Caco-2 (cell line): ENCODE data around the gene KLHL40. TPM values are rescaled to one million over a fixed set of nuclear protein-coding genes. Genes with fewer than 3 reads are reported as not detected.

Experiments
- BruUV-seq: library from RNA; stranded (reverse); fragments of 400-500 nt; replicated peaks from 2 replicates; lab custom pipeline; 2021; lab: Mats Ljungman, UMichigan
- CTCF ChIA-PET: fragments of 300-600 bp; sonication (Branson Sonifier 250); formaldehyde crosslinking; loops from one replicate; lab custom pipeline; 2022; ENCODE audit warnings: antibody characterized with exemption; lab: Charles Lee
- POLR2A ChIA-PET: fragments of 300-600 bp; sonication (Branson Sonifier 250); formaldehyde crosslinking; loops from one replicate; lab custom pipeline; 2022; ENCODE audit warnings: antibody characterized with exemption; lab: Charles Lee
- DNase-seq, 2 experiments: peaks; one replicate each; pipeline versions ENCODE4 v3.0.0 to v3.0.0-alpha.2; 2020 to 2022
- H3K27me3 ChIP-seq: replicated peaks from 2 replicates; pipeline ENCODE4 v1.6.0; 2011; ENCODE audit warnings: low read length; ENCODE audit not compliant: control insufficient read depth, insufficient read depth
- H3K36me3 ChIP-seq: 2 replicates; pipeline ENCODE4 v1.5.1; 2011; ENCODE audit warnings: low read length; ENCODE audit not compliant: control insufficient read depth, insufficient read depth
- H3K4me1 ChIP-seq: fragments of 250-450 bp; sonication (Bioruptor Pico); 2 replicates; pipeline ENCODE4 v1.5.1; 2020; ENCODE audit warnings: mild to moderate bottlenecking
- H3K4me3 ChIP-seq: 2 replicates; pipeline ENCODE4 v1.5.1; 2011; ENCODE audit warnings: low read depth, mild to moderate bottlenecking, control low read depth, low read length
- H3K9me3 ChIP-seq: fragments of 250-450 bp; sonication (Bioruptor Pico); 2 replicates; pipeline ENCODE4 v1.5.1; 2020; ENCODE audit warnings: mild to moderate bottlenecking, moderate library complexity
- H3K27ac Mint-ChIP-seq: one replicate; pipeline ENCODE4 v1.8.0; 2022; ENCODE audit warnings: mixed read lengths; ENCODE audit not compliant: unreplicated experiment
- H3K27me3 Mint-ChIP-seq: one replicate; pipeline ENCODE4 v1.8.0; 2022; ENCODE audit warnings: mixed read lengths; ENCODE audit not compliant: insufficient read depth, unreplicated experiment
- H3K36me3 Mint-ChIP-seq: one replicate; pipeline ENCODE4 v1.8.0; 2022; ENCODE audit warnings: mild to moderate bottlenecking, mixed read lengths; ENCODE audit not compliant: insufficient read depth, unreplicated experiment
- H3K4me1 Mint-ChIP-seq: one replicate; pipeline ENCODE4 v1.8.0; 2022; ENCODE audit warnings: low read depth, mixed read lengths; ENCODE audit not compliant: unreplicated experiment
- H3K4me3 Mint-ChIP-seq: one replicate; pipeline ENCODE4 v1.8.0; 2022; ENCODE audit warnings: mild to moderate bottlenecking, moderate library complexity, mixed read lengths; ENCODE audit not compliant: unreplicated experiment
- H3K9me3 Mint-ChIP-seq: one replicate; pipeline ENCODE4 v1.8.0; 2022; ENCODE audit warnings: mixed read lengths; ENCODE audit not compliant: unreplicated experiment
- CTCF ChIP-seq, 2 experiments: fragments of 200-600 bp in 1 of 2; IDR thresholded peaks; 1 replicate in 1 of 2; 2 replicates in 1 of 2; pipeline versions ENCODE4 v1.5.1 to v1.8.0; 2011 to 2022; ENCODE audit warnings: antibody characterized with exemption in 1 of 2, control low read depth in 1 of 2, inconsistent platforms in 1 of 2, low read depth in 1 of 2, low read length in 1 of 2, mild to moderate bottlenecking in 1 of 2, moderate library complexity in 1 of 2; ENCODE audit not compliant: insufficient read depth in 1 of 2, severe bottlenecking in 1 of 2, unreplicated experiment in 1 of 2
- intact Hi-C: fragments of 100-400 bp; cut with micrococcal nuclease; formaldehyde crosslinking; loops from one replicate; pipeline ENCODE4 v1.10.0; 2022; ENCODE audit not compliant: unreplicated experiment
- total RNA-seq: library from RNA; stranded (reverse); gene quantifications from 2 replicates; pipeline ENCODE4 v1.2.3, GENCODE V29; 2022

The KLHL40 gene
- total RNA-seq, 1 experiment from 2014 or later = not detected

- ChIA-PET CTCF (no interaction called here), POLR2A (no interaction called here)
- H3K9me3 Mint-ChIP-seq = no peaks in the 10 kb centered on the region
- peaks cover 4% of the 10 kb centered on the region for H3K27me3 Mint-ChIP-seq
- intact Hi-C loops = no loop called here
- Histone ChIP-seq H3K27me3 (no peaks in the 10 kb centered on the region), H3K4me1 (no peaks in the 10 kb centered on the region), H3K36me3 (no peaks in the 10 kb centered on the region), H3K9me3 (no peaks in the 10 kb centered on the region), H3K4me3 (no peak overlapping the region)
- no peaks in the 10 kb centered on the region for H3K4me1 Mint-ChIP-seq
- H3K4me3 Mint-ChIP-seq = no peak overlapping the region
- no peak overlapping the region for H3K27ac Mint-ChIP-seq
- H3K36me3 Mint-ChIP-seq = peaks cover 5% of the 10 kb centered on the region
- TF ChIP-seq CTCF (IDR thresholded peaks at IDR 0.05; ENCODE audit: insufficient read depth in 1 of 2, low read depth in 1 of 2, low read length in 1 of 2, severe bottlenecking in 1 of 2, unreplicated experiment in 1 of 2) = no peak
- peak in 1 of 2 experiments; percentile 25 for DNase-seq
- BruUV-seq = no TSS peak
These were observed 17.6 kb upstream of the KLHL40 start for GRCh38 chr3:42667523-42668412.

DNA sequence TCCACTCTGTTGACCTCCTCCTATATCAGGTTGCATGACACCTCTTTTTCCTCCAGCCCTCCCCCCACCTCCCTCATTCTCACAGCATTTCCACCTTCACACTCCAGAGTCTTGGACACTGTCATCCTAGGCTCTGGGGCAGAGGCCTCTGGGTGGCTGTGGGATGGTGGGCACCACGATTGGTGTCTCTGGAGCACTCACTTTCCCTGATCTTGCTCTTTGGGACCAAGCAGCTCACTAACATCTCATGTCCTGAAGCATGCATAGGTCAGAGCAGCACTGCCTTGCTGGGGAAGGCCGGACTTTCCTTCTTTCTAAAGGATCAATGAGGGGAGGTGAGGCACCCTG lies 16.9 kb upstream of the KLHL40 start:
- H3K4me3 ChIP-seq = no peak overlapping the region
- BruUV-seq = no TSS peak
- no peaks in the 10 kb centered on the region for H3K9me3 ChIP-seq
- H3K4me1 ChIP-seq = no peaks in the 10 kb centered on the region
- peak in 1 of 2 experiments; percentile 15 for DNase-seq
- H3K9me3 Mint-ChIP-seq = no peaks in the 10 kb centered on the region
- H3K36me3 ChIP-seq = no peaks in the 10 kb centered on the region
- intact Hi-C loops = no loop called here
- peaks cover 5% of the 10 kb centered on the region for H3K36me3 Mint-ChIP-seq
- no peak overlapping the region for H3K27ac Mint-ChIP-seq
- no peaks in the 10 kb centered on the region for H3K4me1 Mint-ChIP-seq
- ChIA-PET CTCF (no interaction called here), POLR2A (no interaction called here)
- TF ChIP-seq CTCF (IDR thresholded peaks at IDR 0.05; ENCODE audit: insufficient read depth in 1 of 2, low read depth in 1 of 2, low read length in 1 of 2, severe bottlenecking in 1 of 2, unreplicated experiment in 1 of 2) = no peak
- H3K27me3 ChIP-seq = no peaks in the 10 kb centered on the region
- H3K27me3 Mint-ChIP-seq = peaks cover 4% of the 10 kb centered on the region
- H3K4me3 Mint-ChIP-seq = no peak overlapping the region

DNA sequence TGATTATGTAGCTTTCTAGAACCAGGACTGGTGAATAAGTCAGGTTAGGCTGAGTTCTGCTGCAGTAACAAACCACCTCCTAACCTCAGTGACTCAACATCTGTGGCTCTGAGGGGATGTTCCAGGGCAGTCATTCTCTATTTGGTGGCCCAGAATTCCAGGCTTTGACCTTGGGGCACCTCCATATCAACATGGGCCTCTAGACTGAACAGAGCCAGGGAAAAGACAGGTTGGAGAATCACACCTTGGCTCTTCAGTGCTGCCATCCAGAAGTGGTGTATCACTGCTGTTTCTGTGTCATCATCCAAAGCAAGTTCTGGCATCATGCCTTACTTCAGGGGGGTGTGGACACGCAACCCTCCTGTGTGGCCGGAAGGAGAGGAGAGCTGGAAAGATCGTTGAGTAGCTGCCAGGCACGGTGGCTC lies 16.5 kb upstream of the KLHL40 start:
- H3K4me3 Mint-ChIP-seq = no peak overlapping the region
- CTCF ChIA-PET = no interaction called here
- POLR2A ChIA-PET = no interaction called here

More for the DNA sequence above, 16.5 kb upstream of the KLHL40 start:
- Histone ChIP-seq H3K36me3 (no peaks in the 10 kb centered on the region), H3K4me3 (no peak overlapping the region), H3K4me1 (no peaks in the 10 kb centered on the region), H3K27me3 (no peaks in the 10 kb centered on the region), H3K9me3 (no peaks in the 10 kb centered on the region)
- Mint-ChIP-seq H3K27me3 (peaks cover 4% of the 10 kb centered on the region), H3K36me3 (peaks cover 5% of the 10 kb centered on the region), H3K9me3 (no peaks in the 10 kb centered on the region), H3K27ac (no peak overlapping the region), H3K4me1 (no peaks in the 10 kb centered on the region)
- no TSS peak for BruUV-seq
- intact Hi-C loops = no loop called here
- no peak for DNase-seq
- no peak for TF ChIP-seq CTCF (IDR thresholded peaks at IDR 0.05; ENCODE audit: insufficient read depth in 1 of 2, low read depth in 1 of 2, low read length in 1 of 2, severe bottlenecking in 1 of 2, unreplicated experiment in 1 of 2)
